ENCODE measurements around the gene HEATR5A. TPM values are rescaled to one million over a fixed set of nuclear protein-coding genes. Genes with fewer than 3 reads are reported as not detected.

HEATR5A gene
- total RNA-seq (2022; extraction: Qiagen RNA extraction) = 15.5 to 22.4 TPM (median 21.2 TPM) in 5 replicates

DNA sequence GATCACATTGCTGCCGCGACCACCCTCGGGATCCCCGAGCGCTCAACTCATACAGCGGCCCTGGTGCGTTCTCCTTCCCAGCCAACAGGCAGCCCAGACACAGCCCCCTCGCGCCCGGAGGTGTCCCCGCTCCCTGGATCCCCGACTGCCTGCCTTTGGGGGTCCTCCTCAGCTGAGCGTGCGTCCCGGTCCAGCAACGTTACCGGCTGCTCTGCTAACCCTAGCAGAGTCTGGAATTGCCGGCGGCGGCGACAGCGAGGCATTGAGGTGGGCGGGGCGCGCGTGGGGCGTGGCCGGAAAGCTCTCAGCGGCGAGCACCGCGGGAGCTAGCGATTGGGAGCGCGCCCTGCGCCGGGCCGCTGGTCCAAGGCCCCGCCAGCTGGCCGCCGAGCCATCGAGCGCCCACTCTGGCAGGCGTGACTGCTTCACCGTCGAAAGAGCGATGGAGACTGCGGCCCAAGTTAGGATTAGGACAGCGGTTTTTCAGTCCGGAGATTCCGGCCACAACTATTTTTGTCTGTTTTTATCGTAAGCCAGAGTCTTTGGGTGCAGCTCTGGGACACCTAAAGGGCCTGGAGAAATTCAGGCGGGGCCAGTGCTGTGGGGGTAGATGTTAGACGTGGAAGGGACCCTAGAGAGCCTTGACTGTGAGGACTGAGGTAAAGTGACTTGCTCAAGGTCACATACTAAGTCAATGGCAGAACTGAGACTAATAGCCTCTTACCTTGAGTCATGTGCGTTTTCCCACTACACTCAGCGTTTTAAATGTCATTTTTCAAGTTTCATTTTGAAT, at the start of gene HEATR5A:
HEATR5A (minus strand) TSS at position 232 of the 793 bp plus-strand sequence. CDS start 17,575 bp downstream, outside the sequence.

GRCh38 chr14:31456841-31457664, 36.7 kb upstream of the HEATR5A start, which contains the start of gene DTD2:
Gene DTD2 (minus strand): TSS chr14:31457506. CDS start chr14:31457393, 113 bp downstream.

Other genes starting within 250 kb of the HEATR5A start
- gene HECTD1, start 212.8 kb downstream of the HEATR5A start, total RNA-seq (2022; extraction: Qiagen RNA extraction) = 56.4 to 79.7 TPM (median 57.9 TPM) in 5 replicates
- gene DTD2, start 37.0 kb upstream of the HEATR5A start, total RNA-seq (2022; extraction: Qiagen RNA extraction) = 15.5 to 20.7 TPM (median 17.7 TPM) in 5 replicates
- gene GPR33, start 67.5 kb upstream of the HEATR5A start, total RNA-seq (2022; extraction: Qiagen RNA extraction) = not detected in 5 replicates
- gene NUBPL, start 140.9 kb upstream of the HEATR5A start, total RNA-seq (2022; extraction: Qiagen RNA extraction) = 7.6 to 11.0 TPM (median 7.9 TPM) in 5 replicates

All from A549 treated with CORT108297 at 1 μM for 4 hours (cell line).